H1 (cell line): ENCODE results near the gene FAM170B. TPM values are rescaled to one million over a fixed set of nuclear protein-coding genes. Genes with fewer than 3 reads are reported as not detected.

ENCODE experiments used
- YY1 ChIP-seq: IDR thresholded peaks from 2 replicates; pipeline ENCODE4 v1.6.1; 2011; ENCODE audit warnings: low read depth, mild to moderate bottlenecking, low read length
- polyA plus RNA-seq, 7 experiments: library from polyadenylated mRNA; depleted of rRNA in 3 of 7; stranded (reverse) in 5 of 7; unstranded in 2 of 7; fragments of >200 nt in 5 of 7; fragments of 200-250 nt in 2 of 7; gene quantifications; 1 replicate in 5 of 7; 2 replicates in 1 of 7; 4 replicates in 1 of 7; pipeline versions ENCODE4 v1.2.1 to v1.2.3, GENCODE V29; 2011 to 2013; ENCODE audit warnings: missing spikeins in 2 of 7, mixed read lengths in 2 of 7
- total RNA-seq: library from RNA; stranded (reverse); fragmentation: NEBNext Ultra II Directional; extraction: Animal tissue kit (Norgen Biotek cat#: 25700); gene quantifications from 2 replicates; pipeline ENCODE4 v1.2.1, GENCODE V29; 2021

Gene FAM170B
- total and polyA plus RNA-seq, 2 of the 8 experiments (the other 6 are each of a cell fraction or from before 2014, with no cell fraction given): not detected

- no peak for TF ChIP-seq YY1
Observed at GRCh38 chr10:49089152-49089551, 44.7 kb downstream of the FAM170B start (continued).
